GM12873 (cell line): ENCODE measurements around the gene LPXN.

Experiments used
- TF ChIP-seq, protein P1 (sequence below): IDR thresholded peaks from 2 replicates; pipeline ENCODE4 v1.5.1; 2012; ENCODE audit warnings: low read depth, mild to moderate bottlenecking, moderate library complexity, low read length, control low read depth; ENCODE audit not compliant: insufficient read depth; ENCODE audit errors: missing control alignments

LPXN gene

DNA sequence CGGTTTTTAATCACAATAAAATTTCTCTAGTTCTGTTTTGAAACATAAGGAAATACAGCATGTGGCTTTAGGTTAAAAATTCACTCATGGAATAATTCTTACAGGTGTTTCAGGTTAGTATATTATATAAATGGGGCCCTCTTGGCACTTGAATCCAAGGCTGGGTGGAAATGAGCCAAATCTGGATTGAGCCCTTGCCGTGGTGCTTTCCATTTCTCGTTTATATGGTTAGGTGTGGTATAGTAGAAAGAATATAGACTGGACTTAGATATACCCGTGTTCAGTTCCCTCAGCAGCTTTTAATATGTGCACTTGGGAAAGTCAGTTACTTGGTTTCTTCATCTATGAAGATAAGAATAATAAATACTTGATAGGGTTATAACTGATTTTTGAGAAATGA is 19.2 kb upstream of the LPXN start:
- TF ChIP-seq, protein P1, sequence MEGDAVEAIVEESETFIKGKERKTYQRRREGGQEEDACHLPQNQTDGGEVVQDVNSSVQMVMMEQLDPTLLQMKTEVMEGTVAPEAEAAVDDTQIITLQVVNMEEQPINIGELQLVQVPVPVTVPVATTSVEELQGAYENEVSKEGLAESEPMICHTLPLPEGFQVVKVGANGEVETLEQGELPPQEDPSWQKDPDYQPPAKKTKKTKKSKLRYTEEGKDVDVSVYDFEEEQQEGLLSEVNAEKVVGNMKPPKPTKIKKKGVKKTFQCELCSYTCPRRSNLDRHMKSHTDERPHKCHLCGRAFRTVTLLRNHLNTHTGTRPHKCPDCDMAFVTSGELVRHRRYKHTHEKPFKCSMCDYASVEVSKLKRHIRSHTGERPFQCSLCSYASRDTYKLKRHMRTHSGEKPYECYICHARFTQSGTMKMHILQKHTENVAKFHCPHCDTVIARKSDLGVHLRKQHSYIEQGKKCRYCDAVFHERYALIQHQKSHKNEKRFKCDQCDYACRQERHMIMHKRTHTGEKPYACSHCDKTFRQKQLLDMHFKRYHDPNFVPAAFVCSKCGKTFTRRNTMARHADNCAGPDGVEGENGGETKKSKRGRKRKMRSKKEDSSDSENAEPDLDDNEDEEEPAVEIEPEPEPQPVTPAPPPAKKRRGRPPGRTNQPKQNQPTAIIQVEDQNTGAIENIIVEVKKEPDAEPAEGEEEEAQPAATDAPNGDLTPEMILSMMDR = no peak

DNA sequence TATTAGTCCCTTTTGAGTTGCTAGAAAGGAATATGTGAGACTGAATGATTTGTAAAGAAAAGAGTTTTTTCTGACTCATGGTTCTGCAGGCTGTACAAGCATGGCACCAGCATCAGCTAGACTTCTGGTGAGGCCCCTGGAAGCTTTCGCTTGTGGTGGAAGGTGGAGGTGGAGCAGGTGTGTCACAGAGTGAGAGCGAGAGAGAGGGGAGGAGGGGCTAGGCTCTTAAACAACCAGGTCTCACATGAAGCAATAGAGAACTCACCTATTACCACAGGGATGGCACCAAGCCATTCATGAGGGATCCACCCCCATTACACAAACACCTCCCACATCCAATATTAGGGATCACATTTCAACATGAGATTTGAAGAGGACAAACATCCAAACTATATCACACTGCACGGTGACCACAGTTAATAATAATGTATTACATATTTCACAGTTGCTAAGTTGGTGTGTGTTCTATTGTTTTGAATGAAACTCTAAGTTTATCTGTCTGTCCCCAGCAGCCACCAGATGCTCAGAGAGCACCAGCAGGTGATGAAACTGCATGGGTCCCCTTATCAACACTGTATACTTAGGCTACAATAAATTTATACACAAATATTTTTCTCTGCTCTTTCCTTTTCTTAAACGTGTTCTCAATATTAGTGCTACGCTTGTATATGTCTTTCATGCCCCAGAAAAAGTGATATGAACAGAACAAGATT is 17.3 kb upstream of the LPXN start:
- TF ChIP-seq, protein P1 = no peak

DNA sequence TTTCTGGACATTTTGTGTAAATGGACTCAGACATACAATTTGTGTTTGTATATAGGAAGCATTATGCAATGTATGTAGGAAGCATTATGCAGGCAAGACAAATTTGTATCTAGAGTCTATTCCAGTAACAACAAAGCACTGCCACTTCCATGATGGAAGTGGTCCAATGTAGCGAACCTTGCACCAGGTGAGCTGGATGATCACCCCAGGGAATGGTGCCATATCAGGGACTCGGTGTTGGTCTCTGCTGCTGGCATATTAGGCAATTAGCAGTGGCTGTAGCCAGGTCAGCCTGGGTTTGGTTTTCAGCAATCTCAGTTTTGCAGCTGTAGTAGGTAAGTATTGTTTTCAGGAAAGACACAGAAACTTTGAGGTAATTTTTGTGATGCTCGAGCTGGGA is 16.0 kb upstream of the LPXN start:
- TF ChIP-seq, protein P1 = no peak

DNA sequence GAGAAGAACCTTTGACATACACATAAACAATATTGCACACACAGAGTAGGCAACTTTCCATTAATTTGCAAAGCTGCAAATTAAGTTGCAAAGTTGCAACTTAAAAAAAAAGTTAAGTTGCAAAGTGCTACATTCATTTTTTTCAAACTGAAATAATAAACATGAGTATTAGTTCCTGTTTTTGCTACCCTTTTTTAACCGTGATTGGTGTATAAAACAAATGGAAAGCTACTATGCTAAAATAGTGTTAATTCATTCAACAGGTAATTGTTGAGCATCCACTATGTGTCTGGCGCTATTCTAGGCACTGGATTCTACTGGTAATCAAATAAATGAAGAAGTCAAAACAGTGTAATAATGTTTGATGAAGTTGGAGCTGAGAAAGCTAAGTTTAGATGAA is 11.3 kb upstream of the LPXN start:
- TF ChIP-seq, protein P1 = no peak

DNA sequence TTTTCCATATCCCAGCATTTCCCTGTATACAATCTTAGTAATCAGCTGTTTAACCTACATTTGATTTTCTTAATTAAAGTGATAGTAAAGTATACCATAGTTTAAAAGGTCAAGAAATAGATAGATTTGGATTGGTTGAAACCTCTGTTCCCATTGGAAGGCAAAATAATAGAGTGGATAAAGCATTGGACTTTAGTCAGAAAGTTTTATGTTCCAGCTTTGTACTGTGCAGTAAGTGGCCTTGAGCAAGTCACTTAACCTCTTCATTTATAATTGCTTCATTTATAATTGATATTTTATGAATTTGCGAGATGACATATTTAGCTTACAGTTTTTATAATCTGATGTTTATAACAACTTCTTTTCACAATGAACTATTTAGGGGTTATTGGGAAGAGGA is 6.8 kb upstream of the LPXN start:
- TF ChIP-seq, protein P1 = no peak

DNA sequence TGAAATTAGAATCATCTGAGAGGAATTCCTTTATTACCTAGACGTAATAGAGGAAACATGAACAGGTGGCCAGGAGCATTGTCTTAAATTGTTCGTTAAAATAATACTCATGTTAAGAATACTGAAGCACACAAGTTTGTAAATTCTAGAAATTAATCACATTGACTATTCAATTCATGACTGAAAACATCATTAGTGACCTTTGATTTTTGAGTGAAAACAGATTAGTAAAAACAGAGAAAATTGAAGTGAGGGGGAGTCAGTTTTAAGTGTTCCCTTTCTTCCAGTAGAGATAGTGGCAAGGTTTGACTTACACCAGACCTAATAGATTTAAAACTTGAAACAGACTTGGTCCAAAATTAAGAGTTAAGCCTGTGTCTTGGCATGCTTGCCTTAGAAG is 4.7 kb upstream of the LPXN start:
- TF ChIP-seq, protein P1 = no peak

DNA sequence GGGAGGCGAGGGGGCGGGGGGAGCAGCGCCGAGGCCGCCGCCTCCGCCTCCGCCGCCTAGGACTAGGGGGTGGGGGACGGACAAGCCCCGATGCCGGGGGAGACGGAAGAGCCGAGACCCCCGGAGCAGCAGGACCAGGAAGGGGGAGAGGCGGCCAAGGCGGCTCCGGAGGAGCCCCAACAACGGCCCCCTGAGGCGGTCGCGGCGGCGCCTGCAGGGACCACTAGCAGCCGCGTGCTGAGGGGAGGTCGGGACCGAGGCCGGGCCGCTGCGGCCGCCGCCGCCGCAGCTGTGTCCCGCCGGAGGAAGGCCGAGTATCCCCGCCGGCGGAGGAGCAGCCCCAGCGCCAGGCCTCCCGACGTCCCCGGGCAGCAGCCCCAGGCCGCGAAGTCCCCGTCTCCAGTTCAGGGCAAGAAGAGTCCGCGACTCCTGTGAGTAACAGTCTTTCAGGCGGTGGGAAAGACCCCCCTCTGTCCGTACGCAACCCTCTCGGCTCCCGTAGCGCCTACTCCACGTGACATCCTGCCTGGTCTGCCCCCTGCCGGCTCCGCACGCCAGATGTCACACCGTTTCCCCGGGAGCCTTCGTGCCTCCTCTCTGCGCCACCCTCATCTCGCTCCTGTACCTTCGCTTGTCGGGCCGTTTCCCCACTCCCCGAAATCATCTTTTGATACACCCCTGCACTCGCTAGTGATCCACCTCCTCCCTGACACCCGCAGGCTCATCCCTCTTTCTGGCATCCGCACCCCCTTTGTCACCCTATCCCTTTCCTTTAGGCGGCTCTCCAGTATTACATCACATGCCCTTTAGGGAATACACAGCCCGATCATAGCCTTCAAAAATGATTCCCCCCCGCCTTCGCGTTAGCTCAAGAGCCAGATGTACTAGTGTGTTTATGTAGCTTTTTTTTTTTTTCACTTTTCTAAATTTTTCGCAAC is 3.8 kb upstream of the LPXN start:
- TF ChIP-seq, protein P1 = peak; percentile 91
